GM19395 (cell line): ENCODE results near the gene SPRED1.

Source experiments
- ATAC-seq: cut with Tn5 transposase; IDR thresholded peaks from one replicate; pipeline ENCODE4 v1.9.1; 2021; ENCODE audit warnings: mild to moderate bottlenecking, moderate library complexity; ENCODE audit not compliant: unreplicated experiment

The SPRED1 gene

GRCh38 chr15:38252481-38253350 is at the start of gene SPRED1:
SPRED1 (plus strand) TSS chr15:38252836; CDS start chr15:38253186, 350 bp downstream.
- peak; percentile 42 for ATAC-seq

GRCh38 chr15:38205526-38206272 is 46.9 kb upstream of the SPRED1 start:
- ATAC-seq, result no peak

DNA sequence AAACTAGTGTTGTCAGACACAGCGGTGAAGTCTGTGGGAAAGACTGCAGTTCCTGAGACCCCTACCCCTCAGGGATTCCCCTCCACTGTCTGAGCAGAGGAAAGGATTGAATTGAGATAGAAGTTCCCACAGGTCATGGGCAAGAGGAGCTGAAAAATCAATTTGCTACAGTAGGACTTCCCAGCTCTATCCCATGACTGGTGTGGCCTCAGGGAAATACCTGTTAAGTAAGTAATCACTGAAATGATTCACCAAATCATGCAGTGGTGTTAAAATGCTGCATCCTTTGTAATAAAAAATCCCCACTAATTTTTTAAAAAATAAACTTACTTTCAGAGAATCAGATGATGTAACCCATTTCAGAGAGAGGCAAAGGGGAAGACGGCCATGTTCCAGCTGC is 45.0 kb upstream of the SPRED1 start:
- no peak for ATAC-seq

DNA sequence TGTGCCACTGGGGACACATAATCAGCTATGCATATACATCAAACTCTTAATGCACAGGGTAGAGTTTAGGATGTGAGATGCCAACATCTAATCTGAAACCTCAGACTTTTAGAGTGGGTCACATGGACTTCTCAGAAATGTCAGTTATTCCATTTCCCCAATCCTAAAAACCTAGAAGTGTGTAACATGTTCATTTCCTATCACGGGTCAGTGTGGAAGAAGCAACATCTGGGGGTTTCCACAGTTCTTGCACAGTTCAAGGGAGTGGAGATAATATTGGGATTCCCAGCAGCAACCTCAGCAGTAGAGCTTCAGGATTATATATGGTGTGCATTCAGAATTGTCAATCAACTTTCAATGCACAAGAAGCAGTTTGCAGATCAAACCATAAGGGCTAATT is 44.4 kb upstream of the SPRED1 start:
- ATAC-seq, result no peak

DNA sequence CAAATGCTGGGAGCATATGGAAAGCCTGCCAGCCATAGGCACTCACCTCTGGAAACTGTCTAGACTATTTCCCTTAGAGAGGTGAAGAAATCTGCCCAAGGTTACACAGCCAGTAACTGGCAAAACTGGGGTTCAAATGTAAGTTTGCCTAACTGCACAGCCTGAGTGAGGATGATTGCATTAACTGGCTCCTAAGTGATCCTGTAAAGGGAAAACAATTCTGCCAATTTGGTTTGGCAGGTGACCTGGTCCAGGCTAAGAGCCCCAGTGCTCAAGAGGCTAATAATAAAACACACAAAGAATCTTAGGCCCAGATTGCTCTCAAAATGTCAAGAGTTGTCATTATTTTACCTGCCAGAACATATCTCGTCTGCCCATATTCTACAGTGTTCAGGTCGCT is 43.9 kb upstream of the SPRED1 start:
- no peak for ATAC-seq

DNA sequence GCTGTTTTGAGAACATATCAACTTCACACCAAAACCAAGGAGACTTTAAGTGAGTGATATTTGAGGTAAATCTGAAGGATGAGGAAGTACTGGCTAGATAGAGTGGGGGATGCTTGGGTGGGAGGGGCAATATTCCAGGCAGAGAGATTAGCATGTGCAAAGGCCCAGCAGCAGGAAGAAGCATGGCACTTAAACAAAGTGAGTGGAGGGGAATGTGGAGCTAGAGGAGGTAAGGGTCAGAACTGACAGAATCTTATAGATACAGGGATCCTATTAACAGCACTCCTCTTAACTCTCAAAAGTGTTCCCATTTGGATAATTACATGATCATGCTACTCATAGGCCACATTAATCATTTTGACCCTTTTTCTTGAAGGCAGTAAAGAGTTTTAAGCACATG is 41.4 kb upstream of the SPRED1 start:
- no peak for ATAC-seq

- ATAC-seq, result no peak
Measured at GRCh38 chr15:38211811-38212210, 40.8 kb upstream of the SPRED1 start.

GRCh38 chr15:38212729-38213351 is 39.8 kb upstream of the SPRED1 start:
- no peak for ATAC-seq

- ATAC-seq, result no peak
Measured at GRCh38 chr15:38213356-38213755, 39.3 kb upstream of the SPRED1 start.

DNA sequence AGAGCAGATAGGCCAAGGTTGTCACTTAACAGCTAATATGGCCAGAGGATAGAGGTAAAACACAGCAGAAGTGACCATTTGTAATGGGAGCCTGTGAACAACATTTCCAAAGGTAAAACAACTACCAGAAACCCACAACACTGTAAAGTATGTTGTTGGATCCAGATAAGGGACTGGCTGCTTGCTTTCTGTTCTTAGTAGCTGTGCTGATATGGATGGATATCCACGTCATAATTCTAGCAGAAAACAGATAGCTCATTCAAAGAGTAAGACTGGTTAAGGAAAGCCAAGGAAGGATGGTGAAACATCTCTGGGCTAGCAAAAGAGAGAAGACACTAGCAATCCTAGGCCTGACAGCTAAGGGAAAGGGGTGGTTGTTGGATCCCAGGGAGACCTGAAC is 36.9 kb upstream of the SPRED1 start:
- no peak for ATAC-seq

DNA sequence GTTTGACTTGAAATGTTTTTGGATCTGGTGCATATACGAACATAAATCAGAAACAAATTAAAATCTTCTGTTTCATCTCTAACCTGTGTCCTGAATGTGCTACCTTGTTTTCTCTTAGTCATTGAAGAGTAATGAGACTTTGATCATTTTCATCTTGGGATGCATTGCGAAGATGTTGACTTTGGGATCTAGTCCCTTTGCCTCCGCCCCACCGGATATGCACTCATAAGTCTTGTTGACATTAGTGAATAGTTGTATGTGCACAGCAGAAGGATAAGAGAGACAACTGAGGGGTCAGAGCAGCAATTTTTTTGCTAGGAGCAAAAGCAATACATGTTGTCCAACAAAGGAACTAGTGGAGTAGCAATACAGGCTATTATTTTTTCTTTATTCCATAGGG is 35.9 kb upstream of the SPRED1 start:
- no peak for ATAC-seq

DNA sequence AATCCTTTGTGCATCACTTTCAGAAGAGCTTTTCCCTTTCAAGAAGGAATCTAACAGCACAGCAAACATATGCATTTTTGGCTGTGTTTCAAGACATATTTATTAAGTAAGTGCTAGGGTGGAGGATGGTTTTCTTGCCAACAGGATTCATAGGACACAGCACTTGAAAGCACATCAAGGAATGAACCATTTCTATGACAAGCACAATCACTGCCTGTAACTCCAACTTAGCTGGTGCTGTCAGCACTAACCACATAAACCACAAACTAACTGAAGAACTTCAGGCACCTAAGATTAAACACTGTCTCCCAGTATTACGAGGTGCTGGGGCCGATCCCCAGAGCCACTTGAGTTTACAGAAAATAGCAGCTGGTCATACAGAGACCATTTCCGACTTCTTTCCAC is 35.4 kb upstream of the SPRED1 start:
- no peak for ATAC-seq

DNA sequence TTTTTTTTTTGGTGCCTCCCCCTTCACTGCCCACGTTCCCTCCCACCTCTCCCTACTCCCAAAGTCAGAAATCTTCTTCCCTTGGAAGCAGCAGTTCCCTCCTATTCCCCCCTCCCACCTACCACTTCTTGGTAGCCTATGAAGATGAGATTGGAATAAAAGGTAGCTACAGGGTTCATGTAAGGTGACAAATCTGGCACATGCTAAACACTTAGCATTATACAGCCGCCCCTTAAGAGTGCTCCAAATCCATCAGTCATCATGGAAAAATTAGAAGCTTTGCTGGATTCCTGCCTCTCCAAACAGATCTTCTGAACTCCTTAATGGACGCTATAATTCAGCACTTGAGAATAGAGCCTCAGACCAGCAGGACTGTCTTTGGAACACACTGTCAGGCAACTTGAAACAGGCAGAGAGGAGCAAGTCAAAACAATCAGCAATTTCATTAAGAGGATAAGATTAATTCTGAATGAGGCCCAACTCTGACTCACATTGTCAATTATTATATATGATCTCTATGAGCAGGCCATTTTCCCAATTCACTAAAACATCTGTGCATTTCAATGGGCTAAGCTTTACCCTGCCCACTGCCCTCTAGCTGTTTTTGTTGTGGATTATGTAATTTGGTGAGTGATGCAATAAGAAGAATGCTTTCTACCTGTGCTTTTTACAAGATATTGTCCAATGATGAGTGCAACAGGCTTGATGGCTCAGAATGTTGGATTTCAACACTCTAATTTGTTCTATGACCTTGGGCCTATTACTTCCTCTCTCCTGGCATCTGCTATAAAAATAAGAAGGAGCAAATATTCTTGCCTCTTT is 34.6 kb upstream of the SPRED1 start:
- no peak for ATAC-seq

DNA sequence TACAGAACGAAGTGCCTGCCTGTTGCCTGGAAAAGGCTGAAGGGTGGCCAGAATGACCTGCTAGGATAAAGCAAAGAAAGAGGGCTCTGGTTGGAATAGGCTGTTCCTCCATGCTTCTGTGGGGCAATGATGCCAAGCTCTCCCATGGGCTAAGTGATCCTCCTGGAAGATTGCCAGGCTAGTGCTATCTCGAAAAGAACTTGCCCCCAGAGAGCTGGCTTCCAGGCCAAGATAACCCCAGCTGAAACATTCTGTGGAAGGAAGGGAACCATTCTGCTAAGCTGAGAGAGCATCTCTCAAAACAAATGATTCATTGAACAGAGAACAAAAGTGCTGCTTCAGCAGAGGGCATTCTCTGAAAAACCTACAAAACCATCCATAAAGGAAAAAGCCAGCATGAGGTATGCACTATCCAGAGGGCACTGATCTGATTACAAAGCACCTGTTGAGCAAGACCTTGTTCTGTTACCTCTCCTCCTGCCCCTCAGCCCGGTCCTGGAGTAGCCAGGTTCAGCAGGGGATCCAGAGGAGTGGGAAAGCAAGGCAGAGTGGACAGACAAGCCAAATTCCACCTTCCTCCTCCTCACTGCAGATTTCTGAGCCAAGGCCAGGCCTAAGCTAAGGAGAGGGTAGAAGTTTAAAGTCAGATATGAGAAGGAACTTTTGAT is 31.9 kb upstream of the SPRED1 start:
- ATAC-seq, result no peak

DNA sequence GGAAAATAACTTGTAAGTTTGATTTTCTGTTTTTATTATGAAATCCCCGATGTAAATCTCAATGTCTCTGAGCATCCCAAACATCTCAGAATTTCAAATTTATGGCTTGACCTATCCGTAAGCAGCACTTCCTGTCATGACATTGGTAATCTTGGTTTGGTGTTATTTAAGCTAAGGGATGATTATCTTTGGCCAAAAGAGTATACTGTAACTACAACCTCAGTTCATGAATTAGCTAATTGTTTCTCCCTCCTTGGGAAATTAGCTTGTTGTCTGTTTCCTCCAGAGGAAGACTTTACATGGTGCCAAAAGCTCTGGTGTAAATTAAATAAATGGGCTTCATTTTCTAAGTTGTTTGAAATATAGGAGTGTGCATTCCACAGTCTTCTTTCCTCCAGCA is 28.1 kb upstream of the SPRED1 start:
- no peak for ATAC-seq

DNA sequence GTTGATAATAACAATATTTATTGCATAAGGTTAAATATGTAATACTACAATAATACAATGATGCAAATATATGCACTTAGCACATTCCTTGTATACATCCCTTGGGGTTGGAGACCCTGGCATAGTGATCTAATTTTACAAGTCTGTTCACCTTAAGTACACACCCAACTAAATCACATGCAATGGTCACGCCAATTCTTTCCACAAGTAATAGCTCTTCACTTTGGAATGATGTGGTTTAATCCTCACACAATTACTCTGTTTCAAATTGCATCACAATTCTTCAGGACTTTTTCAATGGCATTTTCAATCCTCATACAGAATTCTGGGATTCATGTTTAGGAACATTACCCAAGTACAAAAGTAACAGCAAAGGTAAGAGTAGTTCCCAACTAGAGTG is 27.3 kb upstream of the SPRED1 start:
- no peak for ATAC-seq

GRCh38 chr15:38226608-38227266 is 25.9 kb upstream of the SPRED1 start:
- no peak for ATAC-seq

DNA sequence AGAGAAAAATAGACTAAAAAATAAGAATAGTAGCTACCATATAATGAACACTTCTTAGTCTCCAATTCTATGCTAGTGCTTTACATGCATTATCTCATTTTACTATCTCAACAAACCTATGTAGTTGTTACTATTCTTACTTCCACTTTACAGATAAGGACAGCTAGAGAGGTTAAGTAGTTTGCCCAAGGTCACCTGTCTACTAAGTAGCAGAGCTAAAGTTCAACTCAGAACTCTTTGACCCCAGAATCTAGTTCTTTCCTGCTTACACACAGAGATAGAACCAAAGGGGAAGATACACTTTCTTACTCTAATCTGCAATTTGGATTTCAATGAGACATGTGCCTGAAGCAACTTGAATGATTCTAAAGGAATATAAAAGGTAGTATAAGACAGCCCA is 24.7 kb upstream of the SPRED1 start:
- ATAC-seq, result no peak

DNA sequence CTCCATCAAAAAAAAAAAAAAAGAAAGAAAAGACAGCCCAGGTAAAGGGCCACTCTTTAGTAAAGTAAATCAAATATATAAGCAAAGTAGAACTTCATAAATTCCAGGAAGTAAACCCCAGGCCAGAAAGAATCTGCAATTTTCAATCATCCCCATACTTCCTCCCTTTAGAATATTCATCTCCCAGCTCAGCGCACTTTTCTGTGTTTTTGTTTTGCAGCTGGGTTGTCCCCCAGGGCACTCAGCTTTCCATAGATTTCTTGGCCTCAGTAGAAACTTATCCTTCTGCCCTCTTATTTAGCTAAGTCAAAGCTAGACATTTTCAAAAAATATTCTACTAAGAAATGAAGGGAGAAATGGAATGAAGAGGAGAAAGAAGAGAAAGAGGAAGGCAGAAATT is 24.0 kb upstream of the SPRED1 start:
- ATAC-seq, result no peak
